Amygdala (tissue), 56 donors: ENCODE data around the gene NUDT7.

Experiments used
- DNase-seq, 56 donors: peaks; one replicate each; lab custom pipeline; 2025; lab: John Stamatoyannopoulos, UW

The NUDT7 gene

GRCh38 chr16:77722309-77723107 lies at the start of gene NUDT7:
TSS of gene NUDT7 (plus strand) at chr16:77722514. CDS start at chr16:77722583, 69 bp downstream.
- DNase-seq, result peak; percentile 57 to 99 (median 94)

GRCh38 chr16:77674888-77675287 lies 47.4 kb upstream of the NUDT7 start:
- no peak for DNase-seq

- peak in 45 of 56 donors; percentile 3 to 87 (median 31) for DNase-seq
Measured at GRCh38 chr16:77675464-77676324, 46.6 kb upstream of the NUDT7 start.

- DNase-seq, result no peak
Measured at GRCh38 chr16:77677129-77677528, 45.2 kb upstream of the NUDT7 start.

GRCh38 chr16:77679391-77679790 lies 42.9 kb upstream of the NUDT7 start:
- DNase-seq, result no peak

- no peak for DNase-seq
Measured at GRCh38 chr16:77679901-77680300, 42.4 kb upstream of the NUDT7 start.

GRCh38 chr16:77680496-77680895 lies 41.8 kb upstream of the NUDT7 start:
- no peak for DNase-seq

GRCh38 chr16:77682586-77682985 lies 39.7 kb upstream of the NUDT7 start:
- DNase-seq, result no peak

GRCh38 chr16:77683397-77684180 lies 38.7 kb upstream of the NUDT7 start:
- no peak for DNase-seq

GRCh38 chr16:77684181-77684526 lies 38.2 kb upstream of the NUDT7 start:
- peak in 7 of 56 donors; percentile 1 to 36 (median 9) for DNase-seq

- no peak for DNase-seq
Measured at GRCh38 chr16:77686385-77686784, 35.9 kb upstream of the NUDT7 start.

GRCh38 chr16:77689971-77690370 lies 32.3 kb upstream of the NUDT7 start:
- no peak for DNase-seq

GRCh38 chr16:77690416-77690815 lies 31.9 kb upstream of the NUDT7 start:
- peak in 22 of 56 donors; percentile 1 to 71 (median 13) for DNase-seq

- DNase-seq, result no peak
Measured at GRCh38 chr16:77692612-77693011, 29.7 kb upstream of the NUDT7 start.

GRCh38 chr16:77696149-77696548 lies 26.2 kb upstream of the NUDT7 start:
- DNase-seq, result peak in 4 of 56 donors; percentile 1 to 10 (median 4)

- DNase-seq, result no peak
Measured at GRCh38 chr16:77700846-77701245, 21.5 kb upstream of the NUDT7 start.

GRCh38 chr16:77705351-77705750 lies 17.0 kb upstream of the NUDT7 start:
- DNase-seq, result no peak

- no peak for DNase-seq
Measured at GRCh38 chr16:77711179-77711578, 11.1 kb upstream of the NUDT7 start.

GRCh38 chr16:77711775-77712174 lies 10.5 kb upstream of the NUDT7 start:
- no peak for DNase-seq

GRCh38 chr16:77715145-77715544 lies 7.2 kb upstream of the NUDT7 start:
- no peak for DNase-seq
